T follicular helper cell (primary cell): Measurements from ENCODE around the gene MAP3K4.

ENCODE experiments used
- DNase-seq: peaks from one replicate; pipeline ENCODE4 v3.0.0-alpha.2; 2020; ENCODE audit warnings: low read depth

MAP3K4 gene

GRCh38 chr6:161080263-161080970, 88.8 kb downstream of the MAP3K4 start:
- DNase-seq = no peak

- DNase-seq = no peak
These were observed 90.6 kb downstream of the MAP3K4 start for GRCh38 chr6:161082215-161082614.

- no peak for DNase-seq
These were observed 93.7 kb downstream of the MAP3K4 start for GRCh38 chr6:161085246-161085645.

GRCh38 chr6:161088676-161089328, 97.2 kb downstream of the MAP3K4 start:
- DNase-seq = no peak

GRCh38 chr6:161091151-161091550, 99.6 kb downstream of the MAP3K4 start:
- DNase-seq = no peak

- no peak for DNase-seq
These were observed 100.6 kb downstream of the MAP3K4 start for GRCh38 chr6:161091972-161092701.

GRCh38 chr6:161094955-161095354, 103.4 kb downstream of the MAP3K4 start:
- DNase-seq = no peak

GRCh38 chr6:161095916-161096315, 104.3 kb downstream of the MAP3K4 start:
- DNase-seq = no peak

GRCh38 chr6:161100072-161100471, 108.5 kb downstream of the MAP3K4 start:
- no peak for DNase-seq

GRCh38 chr6:161101517-161101916, 109.9 kb downstream of the MAP3K4 start:
- no peak for DNase-seq

- no peak for DNase-seq
These were observed 111.9 kb downstream of the MAP3K4 start for GRCh38 chr6:161103475-161103874.

GRCh38 chr6:161104966-161105365, 113.4 kb downstream of the MAP3K4 start:
- DNase-seq = no peak

- no peak for DNase-seq
These were observed 113.8 kb downstream of the MAP3K4 start for GRCh38 chr6:161105408-161105807.

GRCh38 chr6:161107779-161108730, 116.5 kb downstream of the MAP3K4 start:
- no peak for DNase-seq

GRCh38 chr6:161108916-161109315, 117.3 kb downstream of the MAP3K4 start:
- DNase-seq = no peak

- no peak for DNase-seq
These were observed 117.8 kb downstream of the MAP3K4 start for GRCh38 chr6:161109366-161109765.

GRCh38 chr6:161110028-161110779, 118.6 kb downstream of the MAP3K4 start:
- DNase-seq = no peak

GRCh38 chr6:161111261-161111660, 119.7 kb downstream of the MAP3K4 start:
- no peak for DNase-seq

GRCh38 chr6:161115468-161115867, 123.9 kb downstream of the MAP3K4 start:
- DNase-seq = no peak

GRCh38 chr6:161116554-161116953, 125.0 kb downstream of the MAP3K4 start:
- no peak for DNase-seq

- DNase-seq = no peak
These were observed 125.7 kb downstream of the MAP3K4 start for GRCh38 chr6:161117308-161117707.
